AG10803 (cell line): ENCODE data around the gene ZNF280B.
"Not testable (repeated sequence)": the region's sequence is repeated elsewhere in the genome, so short reads cannot be mapped to it uniquely, and the experiment has no call there.

Experiments
- DNase-seq: peaks from one replicate; pipeline ENCODE4 v3.0.0; 2010; ENCODE audit warnings: low read depth
- H3K4me3 ChIP-seq: 2 replicates; pipeline ENCODE4 v1.5.1; 2011; ENCODE audit warnings: mild to moderate bottlenecking, low read length, control low read depth
- TF ChIP-seq, protein P1 (sequence below): conservative IDR thresholded peaks from 2 replicates; pipeline ENCODE4 v1.5.1; 2011; ENCODE audit warnings: mild to moderate bottlenecking, low read length, control low read depth, inconsistent platforms

Gene ZNF280B

DNA sequence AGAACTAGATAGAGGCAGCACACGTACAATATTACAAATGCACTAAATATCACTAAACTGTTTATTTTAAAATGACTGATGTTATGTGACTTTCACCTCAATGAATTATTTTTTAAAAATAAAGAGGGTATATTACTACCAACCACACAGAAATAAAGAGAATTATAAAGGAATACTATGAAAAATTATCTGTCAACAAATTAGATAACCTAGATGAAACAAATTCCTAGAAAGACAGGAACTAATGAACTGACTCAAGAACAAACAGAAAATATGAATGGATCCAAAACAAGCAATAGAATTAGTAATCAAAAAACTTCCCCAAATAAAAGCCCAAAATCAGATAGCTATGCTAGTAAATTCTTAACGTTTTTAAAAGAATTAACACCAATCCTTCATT lies 10.3 kb downstream of the ZNF280B start:
- TF ChIP-seq, protein P1, sequence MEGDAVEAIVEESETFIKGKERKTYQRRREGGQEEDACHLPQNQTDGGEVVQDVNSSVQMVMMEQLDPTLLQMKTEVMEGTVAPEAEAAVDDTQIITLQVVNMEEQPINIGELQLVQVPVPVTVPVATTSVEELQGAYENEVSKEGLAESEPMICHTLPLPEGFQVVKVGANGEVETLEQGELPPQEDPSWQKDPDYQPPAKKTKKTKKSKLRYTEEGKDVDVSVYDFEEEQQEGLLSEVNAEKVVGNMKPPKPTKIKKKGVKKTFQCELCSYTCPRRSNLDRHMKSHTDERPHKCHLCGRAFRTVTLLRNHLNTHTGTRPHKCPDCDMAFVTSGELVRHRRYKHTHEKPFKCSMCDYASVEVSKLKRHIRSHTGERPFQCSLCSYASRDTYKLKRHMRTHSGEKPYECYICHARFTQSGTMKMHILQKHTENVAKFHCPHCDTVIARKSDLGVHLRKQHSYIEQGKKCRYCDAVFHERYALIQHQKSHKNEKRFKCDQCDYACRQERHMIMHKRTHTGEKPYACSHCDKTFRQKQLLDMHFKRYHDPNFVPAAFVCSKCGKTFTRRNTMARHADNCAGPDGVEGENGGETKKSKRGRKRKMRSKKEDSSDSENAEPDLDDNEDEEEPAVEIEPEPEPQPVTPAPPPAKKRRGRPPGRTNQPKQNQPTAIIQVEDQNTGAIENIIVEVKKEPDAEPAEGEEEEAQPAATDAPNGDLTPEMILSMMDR: no peak
- DNase-seq: no peak
- H3K4me3 ChIP-seq: no peak overlapping the region

DNA sequence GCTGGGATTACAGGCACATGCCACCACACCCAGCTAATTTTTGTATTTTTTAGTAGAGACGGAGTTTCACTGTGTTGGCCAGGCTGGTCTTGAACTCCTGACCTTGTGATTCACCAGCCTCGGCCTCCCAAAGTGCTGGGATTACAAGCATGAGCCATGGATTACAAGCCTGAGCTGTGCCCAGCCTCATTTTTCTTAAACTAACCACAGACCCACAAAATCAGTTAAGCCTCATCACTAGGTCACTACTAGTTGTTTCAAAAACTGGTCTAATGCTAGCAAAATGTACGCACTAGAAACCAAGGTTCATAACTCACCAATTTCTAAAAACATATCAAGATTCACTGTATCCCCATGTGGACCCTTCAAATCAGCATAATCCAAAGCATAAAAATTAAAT lies 17.0 kb downstream of the ZNF280B start:
- not testable (repeated sequence) for H3K4me3 ChIP-seq, DNase-seq

DNA sequence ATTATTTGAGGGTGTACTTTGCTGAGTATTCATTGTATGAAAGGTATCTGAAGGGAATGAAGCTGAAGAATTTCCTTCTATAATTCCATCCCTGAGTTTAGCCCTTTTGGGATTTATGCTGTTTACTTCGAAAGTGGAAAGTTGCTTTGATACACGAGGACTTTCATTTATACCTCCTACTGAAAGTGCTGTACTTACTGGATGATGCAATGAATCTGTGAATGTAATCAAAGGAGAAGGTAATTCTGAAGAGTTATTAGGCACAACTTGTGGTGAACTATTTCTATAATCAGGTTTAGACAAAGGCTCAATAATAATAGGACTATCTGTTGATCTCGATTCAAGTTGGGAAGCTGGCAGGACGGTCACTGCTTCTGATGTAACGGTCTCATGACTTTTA lies 19.8 kb downstream of the ZNF280B start:
- no peak for DNase-seq
- TF ChIP-seq, protein P1: no peak
- no peak overlapping the region for H3K4me3 ChIP-seq

DNA sequence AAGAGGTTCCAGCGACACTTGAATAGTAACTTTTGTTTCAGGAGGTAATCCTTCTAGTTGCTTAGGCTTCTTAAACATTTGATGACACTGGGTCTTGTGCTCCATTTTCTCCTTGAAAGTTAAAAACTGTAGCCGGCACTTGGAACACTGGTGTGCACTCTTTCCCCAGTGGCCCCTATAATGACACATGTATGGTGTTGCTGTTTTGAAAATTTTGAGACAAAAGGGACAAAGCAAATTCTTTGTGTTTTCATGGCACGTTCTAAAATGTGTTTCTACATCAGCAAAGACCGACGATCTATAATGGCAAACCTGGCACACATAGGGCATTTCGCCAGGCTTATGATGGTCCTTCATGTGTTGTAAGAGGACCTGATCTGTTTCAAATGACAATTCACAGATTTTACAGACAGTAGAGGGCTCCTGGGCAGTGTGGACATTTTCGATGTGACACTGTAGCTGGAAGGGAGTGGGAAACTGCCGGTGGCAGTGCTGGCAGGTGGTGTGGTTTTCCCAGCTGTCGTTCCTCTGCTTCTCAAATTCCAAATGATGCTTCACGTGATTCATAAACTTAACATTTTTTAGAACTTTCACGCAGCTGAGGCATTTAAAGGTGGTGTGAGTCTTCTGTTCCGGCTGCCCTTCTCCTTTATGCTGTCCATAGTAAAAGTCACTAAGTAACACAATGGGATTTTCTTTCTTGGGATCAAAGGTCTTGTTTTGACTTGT lies 20.5 kb downstream of the ZNF280B start:
- TF ChIP-seq, protein P1: no peak
- no peak for DNase-seq
- no peak overlapping the region for H3K4me3 ChIP-seq

DNA sequence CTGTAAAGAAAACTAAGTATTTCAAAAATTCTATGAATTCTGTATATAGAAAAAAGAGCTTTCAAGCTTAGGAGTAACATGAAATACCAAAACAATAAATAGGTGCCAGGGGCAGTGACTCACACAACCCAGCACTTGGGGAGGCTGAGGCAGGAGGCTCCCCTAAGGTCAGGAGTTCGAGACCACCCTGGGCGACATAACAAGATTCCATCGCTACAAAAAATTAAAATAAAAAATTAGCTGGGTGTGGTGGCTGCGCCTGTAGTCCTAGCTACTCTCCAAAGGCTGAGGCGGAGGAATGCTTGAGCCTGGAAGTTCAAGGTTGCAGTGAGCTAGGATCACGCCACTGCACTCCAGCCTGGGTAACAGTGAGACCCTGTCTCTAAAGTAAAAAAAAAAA lies 21.5 kb downstream of the ZNF280B start:
- H3K4me3 ChIP-seq: no peak overlapping the region
- TF ChIP-seq, protein P1: no peak
- no peak for DNase-seq

DNA sequence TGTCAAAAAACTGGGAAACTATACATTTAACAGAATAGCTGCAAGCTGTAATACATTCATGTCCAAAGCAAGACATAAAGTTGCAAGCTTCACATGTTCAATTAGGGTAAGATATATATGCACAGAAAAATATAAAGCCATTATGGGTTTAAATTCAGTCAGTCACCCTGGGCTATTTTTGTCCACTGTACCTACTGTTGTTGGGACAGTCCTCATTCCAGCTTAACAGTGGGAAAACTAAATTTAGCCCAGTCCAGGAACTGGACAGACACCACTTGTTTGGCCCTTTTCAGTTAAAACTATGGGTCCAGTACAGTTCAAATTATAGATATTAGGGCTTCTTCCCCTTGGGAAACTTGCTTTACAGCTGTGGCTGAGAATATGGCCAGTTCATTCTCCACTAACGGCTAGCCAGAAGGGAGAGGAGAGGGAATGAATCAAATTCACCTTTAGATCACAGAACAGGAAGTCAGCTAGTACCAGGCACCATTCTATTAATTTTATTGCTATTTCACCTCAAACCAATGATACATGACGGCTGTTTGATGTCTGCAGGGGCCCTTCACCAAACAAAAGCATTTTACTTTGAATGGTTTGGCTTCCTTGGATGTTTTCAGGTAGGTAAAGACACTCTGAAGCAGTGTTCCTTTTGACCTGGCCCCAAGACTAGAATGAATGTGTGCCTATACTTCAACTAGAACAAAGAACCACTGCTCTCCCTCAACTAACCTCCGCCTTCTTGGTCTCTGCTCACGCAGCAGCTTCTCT lies 22.2 kb downstream of the ZNF280B start:
- TF ChIP-seq, protein P1: no peak
- H3K4me3 ChIP-seq: no peak overlapping the region
- DNase-seq: no peak

DNA sequence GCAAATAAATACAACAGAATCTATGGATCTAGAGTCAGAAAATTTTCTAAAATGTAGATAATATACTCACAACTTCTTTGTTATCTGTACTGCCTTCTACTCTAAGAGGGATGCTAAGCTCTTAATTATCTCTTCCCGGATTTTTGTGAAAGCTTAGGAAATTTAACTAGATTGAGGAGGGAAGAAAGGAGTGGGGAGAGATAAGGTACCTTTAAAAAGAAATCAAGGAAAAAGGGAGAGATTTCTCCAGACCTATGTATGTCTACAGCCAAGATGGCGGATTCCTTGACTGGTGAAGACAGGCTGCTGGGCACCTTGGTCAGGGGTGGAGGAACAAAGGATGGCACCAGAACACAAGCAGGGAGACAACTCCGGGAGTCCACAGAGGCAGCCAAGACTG lies 23.0 kb downstream of the ZNF280B start:
- DNase-seq: no peak
- TF ChIP-seq, protein P1: no peak
- H3K4me3 ChIP-seq: no peak overlapping the region
